Natural killer cell treated with Interleukin-12 subunit alpha and Interleukin-12 subunit beta and Interleukin-15 and Interleukin-18, amount 100 ng/mL, for 72 hours (primary cell): Measurements from ENCODE around the gene HYCC2. TPM values are rescaled to one million over a fixed set of nuclear protein-coding genes. Genes with fewer than 3 reads are reported as not detected.

Experiments
- total RNA-seq, 2 donors: library from RNA; stranded (reverse); gene quantifications; one replicate each; pipeline ENCODE4 v1.2.3, GENCODE V29; 2022

HYCC2 gene
- total RNA-seq, 2 donors from 2014 or later, result 55.0 to 64.6 TPM

Other genes starting within 250 kb of the HYCC2 start
- gene CLK1, start 207.0 kb downstream of the HYCC2 start, total RNA-seq, result 100 to 1,000 TPM; 108 to 168 TPM
- gene PPIL3, start 182.6 kb downstream of the HYCC2 start, total RNA-seq, result 10 to 100 TPM; 21.8 to 35.0 TPM
- 10 to 100 TPM; 23.2 to 37.8 TPM for gene NIF3L1, start 182.3 kb downstream of the HYCC2 start, total RNA-seq
- 10 to 100 TPM; 33.8 to 43.9 TPM for gene ORC2, start 108.0 kb downstream of the HYCC2 start, total RNA-seq
- gene NDUFB3, start 330 bp upstream of the HYCC2 start, total RNA-seq, result 100 to 1,000 TPM; 104 to 124 TPM
- 100 to 1,000 TPM; 366 to 438 TPM for gene CFLAR, start 44.5 kb upstream of the HYCC2 start, total RNA-seq
- 10 to 100 TPM; 17.5 to 23.0 TPM for gene CASP10, start 111.5 kb upstream of the HYCC2 start, total RNA-seq
- 10 to 100 TPM; 76.8 to 83.7 TPM for gene CASP8, start 188.9 kb upstream of the HYCC2 start, total RNA-seq